CD14-positive monocyte (primary cell): ENCODE results near the gene TUSC2. TPM values are rescaled to one million over a fixed set of nuclear protein-coding genes. Genes with fewer than 3 reads are reported as not detected.

ENCODE experiments used
- polyA plus RNA-seq, 3 donors: library from polyadenylated mRNA; depleted of rRNA in 1 of 3; unstranded in 2 of 3; stranded (reverse) in 1 of 3; fragments of 300-500 nt in 2 of 3; fragments of >200 nt in 1 of 3; fragmentation: Illumina TruSeq in 2 of 3; gene quantifications; 1 replicate in 2 of 3; 2 replicates in 1 of 3; pipeline ENCODE4 v1.2.3, GENCODE V29; 2012 to 2021

Gene TUSC2
- polyA plus RNA-seq, 3 donors: 22.6 to 55.7 (median 47.0) TPM

Other genes starting within 250 kb of the TUSC2 start
- 100 to 1,000 TPM in 1 of 3 donors, 10 to 100 TPM in 1, 1 to 10 TPM in 1; 9.7 to 332 (median 18.5) TPM for gene RBM5, start 239.3 kb downstream of the TUSC2 start, polyA plus RNA-seq
- under 1 TPM in 1 of 3 donors, not detected in 2; 0.01 TPM for gene SEMA3F, start 172.9 kb downstream of the TUSC2 start, polyA plus RNA-seq
- gene GNAT1, start 136.6 kb downstream of the TUSC2 start, polyA plus RNA-seq: not detected
- not detected for gene SLC38A3, start 123.0 kb downstream of the TUSC2 start, polyA plus RNA-seq
- 1,000 to 10,000 TPM in 2 of 3 donors, 100 to 1,000 TPM in 1; 914 to 1,492 (median 1,165) TPM for gene GNAI2, start 92.0 kb downstream of the TUSC2 start, polyA plus RNA-seq
- gene SEMA3B, start 59.1 kb downstream of the TUSC2 start, polyA plus RNA-seq: under 1 TPM in 1 of 3 donors, not detected in 2; 0.56 TPM
- gene LSMEM2, start 49.1 kb downstream of the TUSC2 start, polyA plus RNA-seq: not detected
- 10 to 100 TPM; 17.1 to 35.1 (median 23.3) TPM for gene IFRD2, start 35.8 kb downstream of the TUSC2 start, polyA plus RNA-seq
- gene HYAL3, start 28.8 kb downstream of the TUSC2 start, polyA plus RNA-seq: 1 to 10 TPM; 3.4 to 5.8 (median 4.9) TPM
- gene NAA80, start 28.8 kb downstream of the TUSC2 start, polyA plus RNA-seq: 10 to 100 TPM in 1 of 3 donors, 1 to 10 TPM in 2; 2.3 to 21.3 (median 4.6) TPM
- under 1 TPM in 1 of 3 donors, not detected in 2; 0.57 TPM for gene HYAL1, start 24.6 kb downstream of the TUSC2 start, polyA plus RNA-seq
- gene HYAL2, start 5.5 kb downstream of the TUSC2 start, polyA plus RNA-seq: 10 to 100 TPM; 18.3 to 25.8 (median 18.9) TPM
- gene RASSF1, start 12.6 kb upstream of the TUSC2 start, polyA plus RNA-seq: 100 to 1,000 TPM in 1 of 3 donors, 10 to 100 TPM in 2; 16.0 to 229 (median 24.0) TPM
- 1 to 10 TPM in 1 of 3 donors, under 1 TPM in 2; 0.12 to 1.7 (median 0.19) TPM for gene ZMYND10, start 17.5 kb upstream of the TUSC2 start, polyA plus RNA-seq
- gene NPRL2, start 22.6 kb upstream of the TUSC2 start, polyA plus RNA-seq: 10 to 100 TPM; 20.9 to 37.9 (median 23.5) TPM
- gene CYB561D2, start 22.6 kb upstream of the TUSC2 start, polyA plus RNA-seq: 10 to 100 TPM; 78.9 to 94.0 (median 82.5) TPM
- gene TMEM115, start 31.3 kb upstream of the TUSC2 start, polyA plus RNA-seq: 10 to 100 TPM; 14.5 to 36.2 (median 32.9) TPM
- gene CACNA2D2, start 175.4 kb upstream of the TUSC2 start, polyA plus RNA-seq: under 1 TPM in 2 of 3 donors, not detected in 1; 0.09 to 0.16 TPM
- 1 to 10 TPM in 1 of 3 donors, under 1 TPM in 2; 0.18 to 1.5 (median 0.76) TPM for gene C3orf18, start 239.5 kb upstream of the TUSC2 start, polyA plus RNA-seq
- 10 to 100 TPM; 10.1 to 14.0 (median 12.1) TPM for gene HEMK1, start 241.3 kb upstream of the TUSC2 start, polyA plus RNA-seq